ENCODE results near the gene ALG14.

The ALG14 gene

GRCh38 chr1:94926915-94927404 lies 145.8 kb downstream of the ALG14 start, which contains the start of gene CNN3:
CNN3 (minus strand) TSS chr1:94927110; CDS start chr1:94926894, 216 bp downstream.
- peak; percentile 62 for DNase-seq (ENCODE audit: extremely low read depth, low read depth)
- TF ChIP-seq CTCF (IDR thresholded peaks at IDR 0.05; ENCODE audit: low read depth, low read length, missing control alignments) = no peak
- peak within 1 kb of the TSS; percentile 72 for H3K4me3 ChIP-seq (replicated peaks; ENCODE audit: low read depth, low read length)

GRCh38 chr1:94926126-94926914 lies 146.4 kb downstream of the ALG14 start:
- peak; percentile 36 for TF ChIP-seq CTCF (IDR thresholded peaks at IDR 0.05; ENCODE audit: low read depth, low read length, missing control alignments)
- peak overlapping the region; percentile 72 for H3K4me3 ChIP-seq (replicated peaks; ENCODE audit: low read depth, low read length)
- no peak for DNase-seq (ENCODE audit: extremely low read depth, low read depth)

- TF ChIP-seq CTCF (IDR thresholded peaks at IDR 0.05; ENCODE audit: low read depth, low read length, missing control alignments) = no peak
- DNase-seq (ENCODE audit: extremely low read depth, low read depth) = peak; percentile 61
- H3K4me3 ChIP-seq (replicated peaks; ENCODE audit: low read depth, low read length) = peak overlapping the region; percentile 72
Observed at GRCh38 chr1:94925561-94926125, 147.1 kb downstream of the ALG14 start.

GRCh38 chr1:94925004-94925403 lies 147.7 kb downstream of the ALG14 start:
- H3K4me3 ChIP-seq (replicated peaks; ENCODE audit: low read depth, low read length) = peak overlapping the region; percentile 72
- DNase-seq (ENCODE audit: extremely low read depth, low read depth) = no peak
- TF ChIP-seq CTCF (IDR thresholded peaks at IDR 0.05; ENCODE audit: low read depth, low read length, missing control alignments) = no peak

Data from HFF-Myc (cell line).